Hematopoietic multipotent progenitor cell treated with erythropoietin and hydrocortisone succinate and interleukin-3 and kit ligand, for 15 days (in vitro differentiated cells): ENCODE results near the gene INPP5D.
"Not testable (repeated sequence)": the region's sequence is repeated elsewhere in the genome, so short reads cannot be mapped to it uniquely, and the experiment has no call there.

Source experiments
- DNase-seq: peaks from one replicate; pipeline ENCODE4 v3.0.0-alpha.2; 2015; ENCODE audit warnings: low spot score

INPP5D gene

DNA sequence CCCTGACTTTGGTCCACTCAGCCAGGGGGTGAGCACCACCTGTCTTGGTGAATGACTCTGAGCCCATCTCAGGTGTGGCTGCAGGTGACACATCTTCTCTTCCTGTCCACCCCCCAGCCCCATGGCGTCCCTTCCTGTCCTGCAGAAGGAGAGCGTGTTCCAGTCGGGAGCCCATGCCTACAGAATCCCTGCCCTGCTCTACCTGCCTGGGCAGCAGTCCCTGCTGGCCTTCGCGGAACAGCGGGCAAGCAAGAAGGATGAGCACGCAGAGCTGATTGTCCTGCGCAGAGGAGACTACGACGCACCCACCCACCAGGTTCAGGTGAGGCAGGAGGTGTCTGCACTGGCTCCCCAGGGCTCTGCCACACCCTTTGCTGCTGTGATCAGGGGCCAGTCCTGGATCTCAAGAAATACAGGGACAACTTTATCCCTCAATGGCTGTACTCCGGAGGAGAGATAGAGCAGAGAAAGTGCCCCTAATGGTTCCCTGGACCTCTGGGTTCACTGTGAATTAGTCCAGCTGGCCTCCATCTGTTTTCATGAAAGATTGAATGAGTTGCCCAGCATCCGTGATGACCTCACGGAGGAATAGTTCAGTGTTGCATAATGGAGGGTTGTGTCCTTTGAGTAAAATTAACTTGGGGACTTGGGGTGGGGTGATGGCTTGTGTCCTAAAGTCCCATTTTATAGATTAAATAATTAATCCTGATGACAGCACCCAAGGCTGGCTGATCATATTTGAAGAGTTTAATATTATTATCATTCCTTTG lies 27.4 kb upstream of the INPP5D start, which contains the start of gene NEU2:
Gene NEU2 (plus strand): TSS at position 122 of the 770 bp plus-strand sequence. CDS start 0 bp downstream, at position 122.
- DNase-seq = no peak

DNA sequence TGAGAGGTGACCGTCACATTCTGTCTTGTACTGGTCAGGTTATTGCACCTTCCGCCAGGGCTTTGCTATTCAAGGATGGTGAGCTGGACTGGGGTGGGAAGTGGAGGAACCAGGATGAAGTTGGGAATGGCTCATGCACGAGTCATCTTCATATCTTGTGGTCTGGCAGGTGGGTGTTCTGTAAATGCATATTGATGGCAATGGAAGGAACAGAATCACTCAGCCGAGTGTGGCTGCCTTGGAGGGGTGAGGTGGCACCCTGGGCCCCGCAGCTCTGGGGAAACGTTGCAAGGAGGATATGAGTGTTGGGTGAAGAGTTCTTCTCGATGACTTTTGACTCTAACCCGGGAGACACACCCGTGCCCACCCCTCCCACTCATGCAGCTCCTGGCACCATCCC lies 26.5 kb upstream of the INPP5D start:
- DNase-seq = no peak

DNA sequence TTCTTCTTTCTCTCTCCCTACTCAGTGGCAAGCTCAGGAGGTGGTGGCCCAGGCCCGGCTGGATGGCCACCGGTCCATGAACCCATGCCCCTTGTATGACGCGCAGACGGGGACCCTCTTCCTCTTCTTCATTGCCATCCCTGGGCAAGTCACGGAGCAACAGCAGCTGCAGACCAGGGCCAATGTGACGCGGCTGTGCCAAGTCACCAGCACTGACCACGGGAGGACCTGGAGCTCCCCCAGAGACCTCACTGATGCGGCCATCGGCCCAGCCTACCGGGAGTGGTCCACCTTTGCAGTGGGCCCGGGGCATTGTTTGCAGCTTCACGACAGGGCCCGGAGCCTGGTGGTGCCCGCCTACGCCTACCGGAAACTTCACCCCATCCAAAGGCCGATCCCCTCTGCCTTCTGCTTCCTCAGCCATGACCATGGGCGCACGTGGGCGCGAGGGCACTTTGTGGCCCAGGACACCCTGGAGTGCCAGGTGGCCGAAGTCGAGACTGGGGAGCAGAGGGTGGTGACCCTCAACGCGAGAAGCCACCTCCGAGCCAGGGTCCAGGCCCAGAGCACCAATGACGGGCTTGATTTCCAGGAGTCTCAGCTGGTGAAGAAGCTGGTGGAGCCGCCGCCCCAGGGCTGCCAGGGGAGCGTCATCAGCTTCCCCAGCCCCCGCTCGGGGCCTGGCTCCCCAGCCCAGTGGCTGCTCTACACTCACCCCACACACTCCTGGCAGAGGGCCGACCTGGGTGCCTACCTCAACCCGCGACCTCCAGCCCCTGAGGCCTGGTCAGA lies 25.9 kb upstream of the INPP5D start:
- DNase-seq = no peak

DNA sequence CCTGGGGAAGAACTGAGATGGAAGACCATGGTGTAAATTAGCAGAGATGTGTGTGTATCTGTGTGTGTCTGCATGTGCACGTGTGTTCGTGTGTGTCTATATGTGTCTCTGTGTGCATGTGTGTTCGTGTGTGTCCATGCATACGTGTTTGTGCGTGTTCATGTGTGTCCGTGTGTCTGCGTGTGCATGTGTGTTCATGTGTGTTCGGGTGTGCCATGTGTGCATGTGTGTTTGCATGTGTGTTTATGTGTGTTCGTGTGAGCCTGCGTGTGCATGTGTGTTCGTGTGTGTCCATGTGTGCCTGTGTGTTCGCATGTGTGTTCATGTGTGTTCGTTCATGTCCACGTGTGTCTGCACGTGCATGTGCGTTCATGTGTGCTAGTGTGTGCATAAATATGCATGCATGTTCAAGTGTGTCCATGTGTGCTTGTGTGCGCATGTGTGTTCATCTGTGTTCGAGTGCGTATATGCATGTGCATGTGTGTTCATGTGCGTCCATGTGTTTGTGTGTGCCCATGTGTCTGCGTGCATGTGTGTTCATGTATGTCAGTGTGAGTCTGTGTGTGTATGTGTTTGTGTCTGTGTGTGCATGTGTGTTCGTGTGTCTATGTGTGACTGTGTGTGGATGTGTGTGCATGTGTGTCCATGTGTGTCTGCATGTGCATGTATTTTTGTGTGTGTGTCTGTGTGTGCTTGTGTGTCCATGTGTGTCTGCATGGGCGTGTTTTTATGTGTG lies 24.5 kb upstream of the INPP5D start:
- no peak for DNase-seq

DNA sequence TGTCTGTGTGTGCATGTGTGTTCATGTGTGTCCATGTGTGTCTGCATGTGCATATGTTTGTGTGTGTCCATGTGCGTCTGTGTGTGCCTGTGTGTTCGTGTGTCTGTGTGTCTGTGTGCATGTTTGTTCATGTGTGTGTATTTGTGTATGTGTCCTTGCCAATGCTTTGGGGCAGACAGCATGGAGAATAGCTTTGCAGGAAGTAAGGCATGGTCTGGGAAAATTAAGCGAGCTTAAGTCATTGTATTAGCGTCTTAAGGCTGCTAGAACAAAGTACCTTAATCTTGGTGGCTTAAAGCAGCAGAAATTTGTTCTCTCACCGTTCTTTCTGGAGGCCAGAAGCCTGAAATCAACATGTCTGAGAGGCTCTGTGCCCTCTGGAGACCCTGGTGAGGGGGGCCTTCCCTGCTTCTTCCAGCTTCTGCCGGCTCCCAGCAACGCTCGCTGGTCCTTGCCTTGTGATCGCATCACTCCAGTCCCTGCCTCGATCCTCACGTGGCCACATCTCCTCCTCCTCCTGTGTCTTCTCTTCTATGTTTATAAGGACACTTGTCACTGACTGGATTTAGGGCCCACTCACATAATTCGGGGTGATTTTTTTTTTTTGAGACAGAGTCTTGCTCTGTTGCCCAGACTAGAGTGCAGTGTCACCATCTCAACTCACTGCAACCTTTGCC lies 23.8 kb upstream of the INPP5D start:
- no peak for DNase-seq

DNA sequence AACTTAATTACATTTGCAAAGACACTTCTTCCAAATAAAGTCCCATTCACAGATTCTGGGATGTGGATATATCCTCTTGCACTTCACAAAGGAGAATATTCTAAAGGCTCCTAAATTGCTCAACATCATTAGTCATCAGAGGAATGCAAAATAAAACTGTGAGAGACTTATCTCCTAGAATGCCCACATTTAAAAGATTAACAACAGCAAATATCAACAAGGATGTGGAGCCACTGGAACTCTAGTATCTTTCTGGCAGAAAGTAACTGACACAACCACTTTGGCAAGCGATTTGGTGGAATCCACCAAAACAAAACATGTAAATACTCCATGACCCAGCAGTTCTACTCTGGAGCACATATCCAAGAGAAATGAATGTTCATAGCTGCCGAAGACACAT lies 23.1 kb upstream of the INPP5D start:
- no peak for DNase-seq

DNA sequence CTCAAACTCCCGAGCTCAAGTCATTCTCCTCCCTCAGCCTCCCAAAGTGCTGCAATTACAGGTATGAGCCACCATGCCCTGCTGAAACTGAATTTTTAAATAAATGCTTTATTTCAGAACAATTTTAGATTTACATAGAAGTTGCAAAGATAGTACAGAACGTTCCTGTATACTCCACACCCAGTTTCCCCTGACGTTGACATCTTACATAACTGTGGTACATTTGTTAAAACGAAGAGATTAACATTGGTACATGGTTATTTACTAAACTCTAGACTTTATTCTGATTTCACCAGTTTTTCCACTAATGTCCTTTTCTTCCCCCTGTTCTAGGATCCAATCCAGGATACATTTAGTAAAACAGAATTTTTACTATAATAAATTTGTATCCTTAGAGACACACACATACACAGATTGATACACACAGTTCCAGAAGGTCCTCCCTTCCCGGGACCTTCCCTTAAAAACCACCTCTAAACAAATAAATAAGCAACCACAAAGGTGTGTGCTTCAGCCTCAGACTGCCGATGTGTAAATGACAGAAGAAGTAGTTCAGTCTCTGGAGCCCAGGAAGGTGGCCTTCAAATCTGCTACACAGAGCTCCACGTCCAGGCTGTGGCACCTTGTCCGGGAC lies 20.8 kb upstream of the INPP5D start:
- DNase-seq = no peak

DNA sequence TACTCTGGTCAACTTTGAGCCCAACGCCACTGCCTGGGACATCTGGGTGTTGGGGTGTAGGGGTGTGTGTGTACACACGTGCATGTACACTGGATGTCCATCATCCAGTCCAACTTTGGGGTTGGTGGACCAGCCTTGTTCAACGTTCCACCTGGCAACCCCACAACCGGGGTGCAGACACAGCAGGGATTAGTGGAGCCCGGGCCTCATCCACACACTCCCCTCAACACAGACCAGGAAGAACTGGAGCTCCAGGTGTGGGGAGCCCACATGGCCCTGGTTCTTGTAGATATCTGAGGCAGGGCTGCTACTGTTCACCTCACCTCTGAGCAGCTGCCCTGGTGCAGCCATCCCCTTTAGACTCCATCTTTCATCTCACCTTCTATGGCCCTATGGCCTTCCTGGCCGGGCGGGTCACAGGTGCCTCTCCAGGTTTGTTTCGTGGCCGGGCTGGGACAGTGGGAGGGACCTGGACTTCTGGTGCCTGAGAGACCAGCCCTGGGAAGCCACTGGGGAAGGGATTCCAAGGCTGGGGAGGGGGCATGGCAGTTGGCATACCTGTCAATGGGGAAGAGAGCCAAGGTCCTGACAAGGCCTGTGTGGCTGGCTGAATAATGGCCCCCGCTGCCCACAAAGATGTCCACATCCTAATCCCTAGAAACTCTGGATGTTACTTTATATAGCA lies 20.2 kb upstream of the INPP5D start:
- DNase-seq = no peak

DNA sequence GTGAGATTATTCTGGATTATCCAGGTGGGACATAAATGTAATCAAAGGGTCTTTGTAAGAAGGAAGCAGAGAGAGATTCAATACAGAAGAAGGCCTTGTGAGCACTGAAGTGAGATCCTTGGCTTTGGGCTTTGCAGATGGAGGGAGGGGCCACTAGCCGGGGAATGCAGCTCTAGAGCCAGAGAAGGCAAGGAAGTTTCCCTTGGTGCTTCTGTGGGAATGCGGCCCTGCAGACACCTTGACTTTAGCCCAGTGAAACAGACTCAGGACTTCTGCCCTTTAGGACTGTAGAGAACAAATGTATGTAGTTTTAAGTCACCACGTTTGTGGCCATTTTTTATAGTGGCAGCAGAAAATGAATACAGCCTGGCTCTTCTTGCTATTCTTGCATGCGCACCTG lies 19.6 kb upstream of the INPP5D start:
- DNase-seq = no peak

DNA sequence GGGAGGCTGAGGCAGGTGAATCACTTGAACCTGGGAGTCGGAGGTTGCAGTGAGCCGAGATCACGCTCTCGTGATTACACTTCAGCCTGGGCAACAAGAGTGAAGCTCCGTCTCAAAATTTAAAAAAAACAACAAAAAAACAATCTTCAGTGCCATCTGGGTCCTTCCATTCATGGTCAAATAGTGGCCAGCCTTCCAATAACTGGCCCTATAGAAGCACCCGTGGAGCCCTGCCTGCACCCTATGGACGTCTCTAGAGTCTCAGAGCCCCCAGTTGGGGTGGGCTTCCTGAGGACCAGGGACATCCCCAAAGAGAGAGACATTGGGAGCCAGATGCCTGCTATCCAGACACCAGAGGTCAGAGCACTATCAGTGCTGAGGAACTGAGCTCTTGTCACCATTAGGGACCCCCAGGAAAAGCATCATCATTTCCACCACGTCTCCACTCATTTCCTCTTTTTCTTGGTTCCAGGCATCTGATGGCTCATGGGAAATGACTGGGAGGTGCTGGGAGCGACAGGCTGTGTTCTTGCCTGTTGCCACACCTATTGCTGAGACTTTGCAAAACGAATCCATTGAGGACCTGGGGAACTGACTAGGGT lies 18.3 kb upstream of the INPP5D start:
- DNase-seq = no peak

DNA sequence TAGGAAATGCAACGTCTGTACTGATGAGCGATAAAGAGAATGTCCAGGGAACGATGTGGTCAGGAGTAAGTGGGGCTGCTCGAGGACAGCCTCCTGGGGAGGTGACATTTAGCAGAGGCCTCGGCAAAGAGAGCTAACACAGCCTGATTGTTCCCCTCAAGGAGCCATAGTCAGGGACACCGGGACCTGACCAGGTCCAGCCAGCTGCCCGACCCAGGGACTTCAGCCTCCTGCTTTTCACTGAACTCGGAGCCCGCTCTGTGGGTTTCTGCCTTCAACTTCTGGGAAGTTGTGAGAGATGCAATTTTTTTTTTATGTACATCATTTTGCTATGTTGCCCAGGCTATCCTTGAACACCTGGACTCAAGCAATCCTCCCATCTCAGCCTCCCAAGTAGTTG lies 17.6 kb upstream of the INPP5D start:
- no peak for DNase-seq

DNA sequence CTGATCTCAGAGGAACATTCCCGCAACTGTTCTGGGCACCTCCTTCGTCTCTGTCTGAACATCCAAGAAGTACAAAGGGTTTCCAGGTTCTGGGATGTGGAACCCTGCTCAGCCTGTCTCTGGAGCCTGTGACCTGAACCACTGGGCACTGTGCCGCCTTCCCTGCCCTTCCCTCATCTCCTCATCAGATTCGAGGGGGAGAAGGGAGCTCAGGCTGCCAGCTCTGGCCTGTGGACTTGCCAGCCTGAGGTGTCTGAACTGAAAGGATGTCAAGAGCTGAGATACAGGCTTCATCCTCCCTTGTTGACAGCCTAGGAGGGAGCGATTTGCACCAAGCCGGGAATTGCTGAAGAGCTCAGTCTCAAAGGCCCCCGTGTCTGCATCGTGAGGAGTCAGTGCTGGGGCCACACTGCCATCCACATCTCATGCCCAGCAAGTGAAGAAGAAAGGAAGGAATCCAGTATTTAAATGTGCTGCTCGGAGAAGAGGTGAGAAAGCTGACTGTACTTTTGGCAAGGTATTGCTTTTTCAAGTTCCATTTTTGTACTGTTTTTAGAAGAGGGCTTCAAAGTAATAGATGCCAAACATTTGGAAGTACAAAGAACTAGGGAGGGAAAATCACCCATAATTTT lies 15.1 kb upstream of the INPP5D start:
- DNase-seq = no peak

DNA sequence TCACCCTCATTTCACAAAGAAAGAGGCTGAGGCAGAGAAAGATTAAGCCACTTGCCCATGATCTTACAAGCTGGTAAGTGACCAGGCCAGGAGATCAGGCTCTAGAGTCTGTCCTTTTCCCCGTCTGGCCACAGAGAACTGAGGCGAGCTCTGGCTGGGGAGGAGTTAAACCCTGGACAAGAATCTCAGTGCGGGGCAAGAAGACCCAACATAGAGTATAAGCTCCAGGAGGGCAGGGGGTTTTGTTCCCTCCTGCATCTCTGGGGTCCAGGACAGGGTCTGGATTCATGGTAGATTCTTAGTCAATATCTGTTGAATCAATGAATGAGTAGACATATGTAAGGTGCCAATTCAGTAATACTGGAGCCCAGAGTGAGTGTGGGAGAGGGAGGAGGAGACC lies 12.9 kb upstream of the INPP5D start:
- no peak for DNase-seq

DNA sequence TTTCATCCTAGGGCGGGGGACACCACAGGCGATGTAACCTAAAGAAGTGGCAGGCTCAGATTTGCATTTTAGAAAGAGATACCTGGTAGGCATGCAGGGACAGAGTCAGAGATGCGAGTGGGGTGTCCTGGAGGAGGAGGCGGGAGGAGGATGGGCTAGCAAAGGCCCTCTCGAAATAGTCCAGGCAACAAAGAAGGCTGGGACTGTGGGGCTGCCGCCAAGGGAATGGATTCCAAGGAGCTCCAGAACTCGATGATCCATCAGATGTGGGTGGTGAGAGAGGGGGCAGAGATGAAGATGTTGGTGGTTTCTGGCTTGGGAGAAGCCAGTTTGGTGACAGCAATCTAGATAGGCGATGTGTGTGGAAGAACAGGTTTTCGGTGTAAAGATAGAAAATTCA lies 12.5 kb upstream of the INPP5D start:
- DNase-seq = no peak

DNA sequence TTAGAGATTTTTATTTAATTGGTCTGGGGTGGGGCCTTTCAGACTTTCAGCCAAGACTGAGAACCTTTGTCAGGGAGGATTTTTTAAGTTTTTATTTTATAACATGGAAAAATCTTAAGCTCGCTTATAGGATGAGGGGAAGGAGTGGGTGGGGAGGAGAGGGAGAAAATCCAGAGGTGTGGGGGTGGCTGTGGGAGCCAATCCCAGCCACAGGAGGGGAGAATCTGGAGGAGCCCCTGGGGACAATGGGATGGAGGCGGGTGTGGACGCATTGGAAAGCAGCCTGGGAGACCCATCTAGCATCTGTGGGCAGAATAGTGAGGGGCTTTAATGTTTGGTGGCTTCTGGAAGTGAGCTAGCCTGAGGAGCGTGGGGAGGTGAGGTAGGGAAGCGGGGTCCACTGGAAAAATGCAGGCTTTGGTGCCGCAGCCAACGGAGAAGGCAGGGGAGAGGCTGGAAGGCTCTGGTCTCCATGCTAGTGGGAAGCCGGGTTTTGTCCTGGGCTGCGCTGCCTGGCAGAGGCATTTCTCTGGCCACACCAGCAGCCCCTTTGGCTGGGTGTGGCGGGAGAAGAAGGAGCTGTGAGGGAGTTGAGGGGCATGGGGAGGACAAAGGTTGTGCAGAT lies 11.5 kb upstream of the INPP5D start:
- no peak for DNase-seq

DNA sequence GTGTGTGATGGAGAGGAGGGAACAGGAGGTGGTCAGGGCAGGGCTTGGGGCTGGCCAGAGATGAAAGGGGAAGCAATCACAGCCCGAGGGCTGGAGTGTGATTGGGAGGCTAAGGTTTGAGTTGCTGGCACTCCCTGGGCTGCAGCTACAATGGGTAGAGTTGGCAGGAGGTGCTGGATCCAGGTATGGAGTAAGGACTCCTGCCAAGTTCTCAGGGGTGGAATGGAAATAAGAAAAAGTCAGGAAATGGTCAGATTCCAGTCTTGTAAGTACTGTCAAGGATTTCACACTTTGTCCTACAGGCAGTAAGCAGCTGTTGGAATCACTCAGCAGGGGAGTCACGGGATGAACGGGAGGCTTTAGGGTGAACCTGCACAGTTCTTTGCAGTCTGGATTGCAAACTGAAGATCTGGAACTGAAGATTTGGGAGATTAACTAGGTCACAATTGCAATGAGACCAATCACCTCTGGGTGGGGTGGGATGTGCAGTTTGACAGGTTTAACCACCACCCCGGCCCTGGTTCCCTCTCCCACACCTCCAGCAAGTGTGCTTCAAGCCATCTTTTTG lies 10.9 kb upstream of the INPP5D start:
- no peak for DNase-seq

DNA sequence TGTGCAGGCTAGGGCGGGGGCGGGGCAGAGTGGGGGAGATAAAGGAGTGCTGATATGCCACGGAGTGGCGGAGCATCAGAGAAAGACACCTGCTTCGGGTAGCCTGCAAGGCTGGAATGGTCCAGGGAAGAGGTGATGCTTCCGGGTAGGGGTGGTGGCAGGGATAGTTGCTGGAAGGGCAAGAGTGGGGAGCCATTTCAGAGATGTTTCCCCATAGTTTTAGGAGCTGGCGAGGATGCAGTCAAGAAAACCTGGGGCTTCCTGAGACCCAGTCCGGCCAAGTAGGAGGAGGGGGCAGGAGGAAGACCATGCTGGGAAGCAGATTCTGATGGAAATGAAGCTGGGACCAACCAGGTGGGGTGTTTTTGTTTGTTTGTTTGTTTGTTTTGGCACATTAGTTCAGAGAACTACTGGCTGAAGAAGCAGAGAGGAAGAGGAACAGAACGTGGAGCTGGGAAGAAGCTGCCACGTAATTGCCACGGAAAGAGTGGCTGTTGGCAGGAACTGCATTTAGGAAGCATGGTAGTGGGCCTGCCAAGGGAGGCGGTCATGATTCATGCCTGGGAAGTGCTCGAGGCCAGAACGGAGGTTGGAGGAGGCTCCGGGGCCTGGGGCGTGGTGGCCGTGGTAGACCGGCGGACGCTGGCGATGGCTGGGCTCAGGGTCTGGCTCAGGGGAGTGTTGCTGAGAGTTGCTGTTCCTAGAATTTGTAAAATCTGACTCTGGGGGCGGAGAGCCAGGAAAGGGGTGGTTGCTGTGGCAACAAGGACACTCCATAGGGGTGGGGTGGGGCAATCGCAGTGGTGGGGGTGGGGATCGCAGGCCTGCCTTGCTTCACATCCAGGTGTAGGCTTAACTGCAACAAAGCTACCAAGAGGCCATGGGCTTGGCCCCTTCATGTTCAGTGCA lies 8.6 kb upstream of the INPP5D start:
- no peak for DNase-seq

DNA sequence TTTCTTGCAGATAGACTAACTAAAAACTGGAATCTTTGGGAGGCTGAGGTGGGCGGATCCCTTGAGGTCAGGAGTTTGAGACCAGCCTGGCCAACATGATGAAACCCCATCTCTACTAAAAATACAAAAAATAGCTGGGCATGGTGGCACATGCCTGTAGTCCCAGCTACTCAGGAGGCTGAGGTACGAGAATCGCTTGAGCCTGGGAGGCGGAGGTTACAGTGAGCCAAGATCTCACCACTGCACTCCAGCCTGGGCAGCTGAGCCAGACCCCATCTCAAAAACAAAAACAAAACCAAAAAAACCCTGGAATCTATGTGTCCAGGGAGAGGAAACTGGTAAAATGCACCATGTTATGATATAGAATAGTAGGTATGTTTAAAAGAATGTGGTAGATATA lies 7.6 kb upstream of the INPP5D start:
- not testable (repeated sequence) for DNase-seq
